Neuronal stem cell (in vitro differentiated cells): ENCODE results near the gene FLRT2.

Experiments used
- DNase-seq: peaks from one replicate; pipeline ENCODE4 v3.0.0-alpha.2; 2013; ENCODE audit warnings: low spot score
- H2AFZ ChIP-seq: one replicate; pipeline ENCODE4 v1.6.1; 2013; ENCODE audit warnings: mild to moderate bottlenecking, low read length, inconsistent platforms
- H2AK5ac ChIP-seq: 2 replicates; pipeline ENCODE4 v1.6.1; 2013; ENCODE audit warnings: low read depth, mild to moderate bottlenecking, inconsistent platforms, low read length, moderate library complexity, mixed read lengths
- H2BK120ac ChIP-seq: 2 replicates; pipeline ENCODE4 v1.6.1; 2013; ENCODE audit warnings: low read depth, mild to moderate bottlenecking, inconsistent platforms, low read length, moderate library complexity, mixed read lengths
- H2BK12ac ChIP-seq: one replicate; pipeline ENCODE4 v1.6.1; 2013; ENCODE audit warnings: low read length, inconsistent platforms
- H2BK15ac ChIP-seq: 2 replicates; pipeline ENCODE4 v1.6.1; 2013; ENCODE audit warnings: mild to moderate bottlenecking, low read length, inconsistent platforms, mixed read lengths
- H2BK5ac ChIP-seq: one replicate; pipeline ENCODE4 v1.6.1; 2013; ENCODE audit warnings: inconsistent platforms, mild to moderate bottlenecking, low read length, moderate library complexity
- H3K14ac ChIP-seq: one replicate; pipeline ENCODE4 v1.6.1; 2013; ENCODE audit warnings: low read length, inconsistent platforms
- H3K18ac ChIP-seq: 2 replicates; pipeline ENCODE4 v1.6.1; 2013; ENCODE audit warnings: low read length, inconsistent platforms
- H3K23ac ChIP-seq: 2 replicates; pipeline ENCODE4 v1.6.1; 2013; ENCODE audit warnings: low read depth, mild to moderate bottlenecking, mixed read lengths, low read length, inconsistent platforms; ENCODE audit not compliant: poor library complexity
- H3K27ac ChIP-seq: replicated peaks from 3 replicates; pipeline ENCODE4 v1.5.1; 2013; ENCODE audit warnings: low read length, inconsistent platforms
- H3K27me3 ChIP-seq, 3 experiments: 2 replicates each; pipeline ENCODE4 v1.6.1; 2013; ENCODE audit warnings: low read length in 3 of 3, mild to moderate bottlenecking in 2 of 3, inconsistent platforms in 1 of 3, low read depth in 1 of 3, mixed read lengths in 1 of 3, moderate library complexity in 1 of 3; ENCODE audit not compliant: control insufficient read depth in 3 of 3, insufficient read depth in 3 of 3
- H3K36me3 ChIP-seq, 2 donors: replicated peaks in 1 of 2; 2 replicates each; pipeline ENCODE4 v1.6.1; 2013; ENCODE audit warnings: low read length in 2 of 2; ENCODE audit not compliant: control insufficient read depth in 2 of 2, insufficient read depth in 2 of 2
- H3K4ac ChIP-seq: 2 replicates; pipeline ENCODE4 v1.6.1; 2013; ENCODE audit warnings: inconsistent platforms, mild to moderate bottlenecking, low read length, moderate library complexity
- H3K4me1 ChIP-seq, 2 donors: 1 replicate in 1 of 2; 2 replicates in 1 of 2; pipeline ENCODE4 v1.6.1; 2013; ENCODE audit warnings: low read length in 2 of 2, low read depth in 1 of 2; ENCODE audit not compliant: control insufficient read depth in 2 of 2, insufficient read depth in 1 of 2
- H3K4me2 ChIP-seq: one replicate; pipeline ENCODE4 v1.6.1; 2013; ENCODE audit warnings: mild to moderate bottlenecking, low read length, inconsistent platforms; ENCODE audit not compliant: insufficient read depth, poor library complexity, severe bottlenecking
- H3K4me3 ChIP-seq, 2 donors: 2 replicates each; pipeline ENCODE4 v1.5.1; 2013; ENCODE audit warnings: low read length in 2 of 2, mild to moderate bottlenecking in 2 of 2, inconsistent platforms in 1 of 2, moderate library complexity in 1 of 2
- H3K79me1 ChIP-seq: one replicate; pipeline ENCODE4 v1.6.1; 2013; ENCODE audit warnings: low read depth, mild to moderate bottlenecking, inconsistent platforms, low read length, moderate library complexity
- H3K9ac ChIP-seq: one replicate; pipeline ENCODE4 v1.6.1; 2013; ENCODE audit warnings: mild to moderate bottlenecking, low read depth, low read length, inconsistent platforms; ENCODE audit not compliant: poor library complexity
- H3K9me3 ChIP-seq, 2 donors: replicated peaks in 1 of 2; 2 replicates each; pipeline versions ENCODE3 to v1.6.1; 2013; ENCODE audit warnings: low read length in 2 of 2, mild to moderate bottlenecking in 2 of 2, inconsistent platforms in 1 of 2, low read depth in 1 of 2, mixed read lengths in 1 of 2, moderate library complexity in 1 of 2; ENCODE audit not compliant: control insufficient read depth in 2 of 2, insufficient read depth in 1 of 2
- H4K8ac ChIP-seq: one replicate; pipeline ENCODE4 v1.6.1; 2013; ENCODE audit warnings: low read depth, mild to moderate bottlenecking, inconsistent platforms, low read length, moderate library complexity
- H4K91ac ChIP-seq: one replicate; pipeline ENCODE4 v1.6.1; 2013; ENCODE audit warnings: low read length, low read depth, mild to moderate bottlenecking, inconsistent platforms; ENCODE audit not compliant: poor library complexity
- WGBS, 2 donors: extraction: QIAGEN DNeasy Blood & Tissue Kit; methylation state at CpG; one replicate each; pipeline ENCODE4 v1.1.7; 2013; ENCODE audit warnings: missing lambda C conversion rate in 2 of 2, mixed read lengths in 1 of 2; ENCODE audit not compliant: insufficient read length in 2 of 2, insufficient replicate concordance in 1 of 2; ENCODE audit errors: extremely low coverage in 2 of 2; 5-methylcytosine and 5-hydroxymethylcytosine counted together

FLRT2 gene

DNA sequence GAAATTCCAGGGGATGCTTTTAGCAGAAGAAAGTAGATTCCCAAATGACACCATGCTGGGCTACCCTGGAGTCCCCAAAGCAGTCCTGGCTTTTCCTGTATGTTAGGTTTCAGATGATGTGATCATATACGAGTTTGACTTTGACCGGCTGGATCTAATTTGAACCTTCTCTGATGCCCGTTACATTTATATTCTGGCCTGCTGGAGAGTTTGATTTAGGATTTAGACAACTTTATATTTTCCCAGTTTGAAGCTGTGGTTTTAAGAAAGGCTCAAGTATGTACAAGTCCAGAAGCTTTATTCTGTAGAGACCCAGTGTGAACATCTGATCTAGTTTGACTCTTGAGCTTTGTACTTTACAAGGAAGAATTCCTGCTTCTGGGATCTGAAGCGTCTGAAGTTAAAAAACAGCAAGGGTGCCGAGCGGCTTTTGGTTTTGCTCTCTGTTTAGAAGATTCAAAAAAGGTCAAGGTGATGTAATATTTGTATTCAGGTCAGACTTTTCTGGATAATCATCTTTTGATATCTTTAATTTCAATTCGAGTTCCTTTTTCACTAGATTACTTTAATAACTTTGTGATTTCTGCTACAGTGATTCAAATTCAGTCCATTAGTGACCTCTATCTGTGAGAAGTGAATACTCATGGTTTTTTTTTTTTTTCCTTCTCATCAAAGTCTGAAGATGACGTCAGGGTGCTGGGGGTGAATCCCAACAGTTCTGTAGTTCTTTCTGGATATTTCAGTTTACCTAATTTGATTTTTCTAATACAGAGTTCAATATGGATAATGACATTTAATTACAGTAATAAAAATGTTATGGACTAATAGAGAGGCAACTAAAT is 6.3 kb downstream of the FLRT2 start:
- Histone ChIP-seq H2BK5ac (no peak overlapping the region), H2BK12ac (no peak overlapping the region), H4K91ac (no peak overlapping the region), H3K4me1 (peaks cover 0 to 5% of the 10 kb centered on the region in 2 donors), H2AK5ac (no peak overlapping the region), H3K4me2 (no peak overlapping the region), H4K8ac (no peak overlapping the region), H3K27me3 (peaks cover 2 to 41% (median 16%) of the 10 kb centered on the region in 3 experiments), H3K14ac (no peak overlapping the region), H3K9me3 (no peaks in the 10 kb centered on the region), H3K4ac (no peak overlapping the region), H3K18ac (no peak overlapping the region), H3K9ac (no peak overlapping the region), H2BK120ac (no peak overlapping the region), H3K4me3 (no peak overlapping the region), H2BK15ac (no peak overlapping the region), H2AFZ (no peak overlapping the region), H3K36me3 (no peaks in the 10 kb centered on the region), H3K79me1 (no peaks in the 10 kb centered on the region), H3K27ac (no peak overlapping the region), H3K23ac (no peak overlapping the region)
- no CpG with 5 or more reads among the region's 8 CpGs for WGBS, 2 donors
- DNase-seq: no peak

DNA sequence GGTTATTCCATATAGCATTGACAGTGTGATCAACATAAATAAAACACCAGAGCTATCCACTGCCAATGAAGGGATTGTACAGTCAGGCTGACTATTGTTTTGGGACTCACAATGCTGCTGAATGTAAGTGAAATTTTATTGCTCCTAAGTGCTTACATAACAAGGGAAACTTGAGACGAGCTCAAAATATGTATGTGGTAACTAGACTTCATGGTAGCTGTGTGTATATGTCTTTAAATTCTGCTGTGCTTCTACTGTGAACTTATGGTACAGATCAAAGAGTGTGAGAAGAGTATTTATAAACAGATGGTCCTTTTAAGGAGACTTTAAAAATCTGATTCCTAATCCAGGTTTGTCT is 6.9 kb downstream of the FLRT2 start:
- peaks cover 0 to 3% of the 10 kb centered on the region in 2 donors for H3K4me1 ChIP-seq
- no peak overlapping the region for H4K8ac ChIP-seq
- H3K27me3 ChIP-seq: peaks cover 0 to 35% (median 10%) of the 10 kb centered on the region in 3 experiments
- no peak overlapping the region for H3K18ac ChIP-seq
- H2AFZ ChIP-seq: no peak overlapping the region
- H3K4me2 ChIP-seq: no peak overlapping the region
- H2BK5ac ChIP-seq: no peak overlapping the region
- H3K4me3 ChIP-seq: no peak overlapping the region
- no peak overlapping the region for H3K9ac ChIP-seq
- H2BK12ac ChIP-seq: no peak overlapping the region
- no peak overlapping the region for H4K91ac ChIP-seq
- H3K9me3 ChIP-seq: no peaks in the 10 kb centered on the region
- no peak overlapping the region for H2AK5ac ChIP-seq
- H3K14ac ChIP-seq: no peak overlapping the region
- no peak overlapping the region for H2BK15ac ChIP-seq
- no CpG with 5 or more reads among the region's 1 CpG for WGBS, 2 donors
- no peaks in the 10 kb centered on the region for H3K36me3 ChIP-seq
- H3K79me1 ChIP-seq: no peaks in the 10 kb centered on the region
- H2BK120ac ChIP-seq: no peak overlapping the region
- H3K4ac ChIP-seq: no peak overlapping the region
- no peak overlapping the region for H3K27ac ChIP-seq
- no peak for DNase-seq
- H3K23ac ChIP-seq: no peak overlapping the region

- no peak overlapping the region for H4K91ac ChIP-seq
- no peak overlapping the region for H3K23ac ChIP-seq
- H3K4me1 ChIP-seq: peaks cover 0 to 3% of the 10 kb centered on the region in 2 donors
- no peak overlapping the region for H3K4me2 ChIP-seq
- H2AK5ac ChIP-seq: no peak overlapping the region
- no peaks in the 10 kb centered on the region for H3K9me3 ChIP-seq
- no peak overlapping the region for H2BK120ac ChIP-seq
- H3K79me1 ChIP-seq: no peaks in the 10 kb centered on the region
- no peak overlapping the region for H3K18ac ChIP-seq
- no peak overlapping the region for H2BK15ac ChIP-seq
- H3K4ac ChIP-seq: no peak overlapping the region
- no peak overlapping the region for H2BK12ac ChIP-seq
- peaks cover 0 to 28% (median 7%) of the 10 kb centered on the region in 3 experiments for H3K27me3 ChIP-seq
- WGBS, 2 donors: no CpG with 5 or more reads among the region's 3 CpGs
- H3K14ac ChIP-seq: no peak overlapping the region
- no peak overlapping the region for H3K4me3 ChIP-seq
- H3K9ac ChIP-seq: no peak overlapping the region
- no peak overlapping the region for H3K27ac ChIP-seq
- H4K8ac ChIP-seq: no peak overlapping the region
- no peaks in the 10 kb centered on the region for H3K36me3 ChIP-seq
- no peak overlapping the region for H2BK5ac ChIP-seq
- H2AFZ ChIP-seq: no peak overlapping the region
- DNase-seq: no peak
Observed at GRCh38 chr14:85537526-85537925, 7.6 kb downstream of the FLRT2 start.

DNA sequence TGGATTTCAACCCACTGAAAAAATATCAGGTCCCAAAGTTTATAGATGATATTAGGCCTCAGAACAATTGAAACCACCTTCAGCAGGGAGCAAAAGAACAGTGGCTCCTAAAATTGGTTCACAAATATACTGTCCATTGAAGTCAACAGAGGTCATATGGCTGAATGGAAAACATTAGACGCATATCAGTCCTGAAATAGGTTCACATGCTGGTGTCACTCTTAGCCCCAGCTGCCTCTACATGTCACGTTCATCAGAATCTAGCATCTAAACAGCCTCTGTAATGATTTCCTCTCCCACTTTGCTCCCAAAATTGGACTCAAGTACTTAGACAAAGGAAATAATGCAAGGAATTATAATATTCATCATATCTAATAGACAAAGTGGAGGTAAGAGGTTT is 8.7 kb downstream of the FLRT2 start:
- Histone ChIP-seq H2BK12ac (no peak overlapping the region), H2AFZ (no peak overlapping the region), H4K8ac (no peak overlapping the region), H3K27me3 (peaks cover 0 to 24% (median 6%) of the 10 kb centered on the region in 3 experiments), H3K14ac (no peak overlapping the region), H2AK5ac (no peak overlapping the region), H3K27ac (no peak overlapping the region), H3K23ac (no peak overlapping the region), H3K4ac (no peak overlapping the region), H2BK15ac (no peak overlapping the region), H3K79me1 (no peaks in the 10 kb centered on the region), H3K4me3 (no peak overlapping the region), H3K9ac (no peak overlapping the region), H3K4me1 (peaks cover 0 to 1% of the 10 kb centered on the region in 2 donors), H3K18ac (no peak overlapping the region), H4K91ac (no peak overlapping the region), H2BK5ac (no peak overlapping the region), H3K4me2 (no peak overlapping the region), H3K36me3 (peaks cover 0 to 2% of the 10 kb centered on the region in 2 donors), H3K9me3 (no peaks in the 10 kb centered on the region), H2BK120ac (no peak overlapping the region)
- WGBS, 2 donors: no CpG with 5 or more reads among the region's 2 CpGs
- no peak for DNase-seq
